ENCODE measurements around the gene TTC1.
A peak's percentile ranks its signal among the peaks of the same experiment; 100 is the strongest.
"Not testable (repeated sequence)": the region's sequence is repeated elsewhere in the genome, so short reads cannot be mapped to it uniquely, and the experiment has no call there.

The TTC1 gene, protein sequence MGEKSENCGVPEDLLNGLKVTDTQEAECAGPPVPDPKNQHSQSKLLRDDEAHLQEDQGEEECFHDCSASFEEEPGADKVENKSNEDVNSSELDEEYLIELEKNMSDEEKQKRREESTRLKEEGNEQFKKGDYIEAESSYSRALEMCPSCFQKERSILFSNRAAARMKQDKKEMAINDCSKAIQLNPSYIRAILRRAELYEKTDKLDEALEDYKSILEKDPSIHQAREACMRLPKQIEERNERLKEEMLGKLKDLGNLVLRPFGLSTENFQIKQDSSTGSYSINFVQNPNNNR

DNA sequence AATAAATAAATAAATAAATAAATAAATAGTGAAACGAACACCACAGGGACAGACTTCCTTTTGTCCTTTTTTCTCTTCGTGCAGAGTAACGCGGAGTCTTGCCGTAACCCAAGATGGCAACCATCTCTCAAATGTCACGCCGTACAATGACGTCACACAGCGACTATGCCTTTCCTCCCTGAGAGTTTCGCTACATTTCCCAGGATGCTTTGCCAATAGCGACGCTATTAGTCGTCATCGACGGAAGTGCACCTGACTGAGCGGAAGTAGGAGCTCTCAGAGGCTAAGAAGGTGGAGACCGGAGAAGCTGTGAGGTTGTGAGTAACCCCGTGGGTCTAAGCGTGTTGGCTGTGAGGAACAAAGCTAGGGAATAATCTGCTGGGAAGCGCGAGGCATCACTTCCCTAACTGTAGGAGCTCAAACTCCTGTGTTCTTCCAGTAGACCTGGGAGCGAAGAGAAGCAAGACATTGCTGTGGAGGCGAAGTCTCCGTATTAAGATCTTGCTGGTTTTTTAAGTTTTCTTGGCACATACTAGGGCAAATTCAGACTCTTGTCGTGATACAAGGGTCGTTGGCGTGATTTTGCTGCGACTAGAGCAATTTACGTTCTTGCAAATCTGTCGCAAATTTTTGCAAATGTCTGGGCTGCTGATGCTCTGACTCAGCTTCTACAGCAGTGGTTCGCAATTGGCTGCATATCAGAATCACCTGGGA, at the start of gene TTC1:
TSS of gene TTC1 (plus strand) at position 263 of the 714 bp plus-strand sequence. CDS start 1,390 bp downstream, outside the sequence.
- H3K9me3 Mint-ChIP-seq: no peaks in the 10 kb centered on the region
- no peak for TF ChIP-seq CTCF (IDR thresholded peaks at IDR 0.05)
- H3K4me3 Mint-ChIP-seq: peak within 1 kb of the TSS; percentile 96
- H3K27me3 Mint-ChIP-seq (ENCODE audit: low read depth, poor library complexity): peaks cover 2% of the 10 kb centered on the region
- H3K27ac Mint-ChIP-seq: peak within 1 kb of the TSS; percentile 98
- DNase-seq: peak; percentile 84
- H3K36me3 Mint-ChIP-seq (ENCODE audit: low read depth): peaks cover 31% of the 10 kb centered on the region
- H3K4me1 Mint-ChIP-seq: peaks cover 42% of the 10 kb centered on the region

GRCh38 chr5:159961176-159962160, 47.5 kb upstream of the TTC1 start:
- peaks cover 15% of the 10 kb centered on the region for H3K4me1 Mint-ChIP-seq

GRCh38 chr5:159962214-159962613, 46.7 kb upstream of the TTC1 start:
- Mint-ChIP-seq H3K27ac (no peak overlapping the region), H3K9me3 (no peaks in the 10 kb centered on the region), H3K27me3 (ENCODE audit: low read depth, poor library complexity) (peaks cover 15% of the 10 kb centered on the region), H3K4me3 (no peak overlapping the region), H3K4me1 (peaks cover 15% of the 10 kb centered on the region), H3K36me3 (ENCODE audit: low read depth) (no peaks in the 10 kb centered on the region)
- TF ChIP-seq CTCF (IDR thresholded peaks at IDR 0.05): no peak
- no peak for DNase-seq

More at GRCh38 chr5:159961176-159962160, 47.5 kb upstream of the TTC1 start:
- TF ChIP-seq CTCF (IDR thresholded peaks at IDR 0.05): no peak
- no peak for DNase-seq
- Mint-ChIP-seq H3K27me3 (ENCODE audit: low read depth, poor library complexity) (peaks cover 8% of the 10 kb centered on the region), H3K27ac (no peak overlapping the region), H3K4me3 (no peak overlapping the region), H3K36me3 (ENCODE audit: low read depth) (no peaks in the 10 kb centered on the region), H3K9me3 (no peaks in the 10 kb centered on the region)

- Mint-ChIP-seq H3K4me1 (peaks cover 15% of the 10 kb centered on the region), H3K4me3 (no peak overlapping the region), H3K36me3 (ENCODE audit: low read depth) (no peaks in the 10 kb centered on the region), H3K9me3 (no peaks in the 10 kb centered on the region), H3K27ac (no peak overlapping the region), H3K27me3 (ENCODE audit: low read depth, poor library complexity) (peaks cover 30% of the 10 kb centered on the region)
- no peak for DNase-seq
- no peak for TF ChIP-seq CTCF (IDR thresholded peaks at IDR 0.05)
These were observed 45.0 kb upstream of the TTC1 start for GRCh38 chr5:159963935-159964334.

- Mint-ChIP-seq H3K27me3 (ENCODE audit: low read depth, poor library complexity) (peaks cover 43% of the 10 kb centered on the region), H3K4me3 (no peak overlapping the region), H3K36me3 (ENCODE audit: low read depth) (no peaks in the 10 kb centered on the region), H3K27ac (no peak overlapping the region), H3K4me1 (peaks cover 15% of the 10 kb centered on the region), H3K9me3 (no peaks in the 10 kb centered on the region)
- peak; percentile 77 for TF ChIP-seq CTCF (IDR thresholded peaks at IDR 0.05)
- DNase-seq: peak; percentile 78
These were observed 43.7 kb upstream of the TTC1 start for GRCh38 chr5:159965031-159965837.

GRCh38 chr5:159965838-159966128, 43.2 kb upstream of the TTC1 start:
- not testable (repeated sequence) for H3K9me3 Mint-ChIP-seq; H3K4me3 Mint-ChIP-seq; DNase-seq; H3K27ac Mint-ChIP-seq; H3K36me3 Mint-ChIP-seq (ENCODE audit: low read depth)
- H3K4me1 Mint-ChIP-seq: peaks cover 15% of the 10 kb centered on the region
- H3K27me3 Mint-ChIP-seq (ENCODE audit: low read depth, poor library complexity): peaks cover 48% of the 10 kb centered on the region

Measured in nephron progenitor cell (in vitro differentiated cells).